Common myeloid progenitor, CD34-positive (primary cell): ENCODE results near the gene PLXNB1.
A peak's percentile ranks its signal among the peaks of the same experiment; 100 is the strongest.

Experiments used
- CTCF ChIA-PET: fragments of 350-600 bp; sonication (Branson Sonifier 250); formaldehyde crosslinking; loops from one replicate; lab custom pipeline; 2021; ENCODE audit warnings: antibody characterized with exemption; lab: Charles Lee
- POLR2A ChIA-PET: fragments of 350-600 bp; sonication (Branson Sonifier 250); formaldehyde crosslinking; loops from one replicate; lab custom pipeline; 2021; ENCODE audit warnings: antibody characterized with exemption; lab: Charles Lee
- DNase-seq, 3 donors: peaks; one replicate each; pipeline versions ENCODE4 v3.0.0 to v3.0.0-alpha.2; 2013
- H3K27ac ChIP-seq, 2 experiments: 1 replicate in 1 of 2; 2 replicates in 1 of 2; pipeline ENCODE4 v1.7.0; 2013; ENCODE audit warnings: inconsistent platforms in 2 of 2, low read length in 2 of 2, mild to moderate bottlenecking in 2 of 2, low read depth in 1 of 2, moderate library complexity in 1 of 2; ENCODE audit not compliant: severe bottlenecking in 2 of 2, insufficient read depth in 1 of 2, poor library complexity in 1 of 2
- H3K27me3 ChIP-seq, 5 experiments: replicated peaks in 2 of 5; 1 replicate in 3 of 5; 2 replicates in 2 of 5; pipeline versions ENCODE4 v1.6.1 to v1.7.0; 2013; ENCODE audit warnings: low read length in 4 of 5, mild to moderate bottlenecking in 2 of 5, moderate library complexity in 2 of 5, inconsistent platforms in 1 of 5; ENCODE audit not compliant: insufficient read depth in 5 of 5, control insufficient read depth in 4 of 5
- H3K36me3 ChIP-seq, 4 experiments: 1 replicate in 2 of 4; 2 replicates in 2 of 4; pipeline versions ENCODE4 v1.6.1 to v1.7.0; 2013; ENCODE audit warnings: low read length in 3 of 4, control low read depth in 1 of 4, mild to moderate bottlenecking in 1 of 4; ENCODE audit not compliant: control insufficient read depth in 4 of 4, insufficient read depth in 4 of 4
- H3K4me1 ChIP-seq, 4 experiments: 1 replicate in 3 of 4; 2 replicates in 1 of 4; pipeline versions ENCODE4 v1.6.1 to v1.7.1; 2013; ENCODE audit warnings: low read length in 3 of 4, mild to moderate bottlenecking in 3 of 4, control low read depth in 1 of 4, inconsistent platforms in 1 of 4, moderate library complexity in 1 of 4; ENCODE audit not compliant: control insufficient read depth in 4 of 4, insufficient read depth in 4 of 4; ENCODE audit errors: control extremely low read depth in 1 of 4
- H3K4me3 ChIP-seq, 7 experiments: 1 replicate in 4 of 7; 2 replicates in 3 of 7; pipeline versions ENCODE4 v1.5.1 to v1.7.0; 2013; ENCODE audit warnings: mild to moderate bottlenecking in 7 of 7, low read length in 6 of 7, moderate library complexity in 6 of 7, inconsistent platforms in 2 of 7, low read depth in 2 of 7, control low read depth in 1 of 7; ENCODE audit not compliant: insufficient read depth in 4 of 7, control insufficient read depth in 1 of 7; ENCODE audit errors: extremely low read depth in 1 of 7
- H3K9me3 ChIP-seq, 5 experiments: 1 replicate in 4 of 5; 2 replicates in 1 of 5; pipeline versions ENCODE4 v1.6.1 to v1.7.1; 2013; ENCODE audit warnings: low read length in 4 of 5, mild to moderate bottlenecking in 2 of 5, inconsistent platforms in 1 of 5, low read depth in 1 of 5, moderate library complexity in 1 of 5; ENCODE audit not compliant: control insufficient read depth in 4 of 5, insufficient read depth in 2 of 5; ENCODE audit errors: control extremely low read depth in 1 of 5
- WGBS: methylation state at CpG from one replicate; pipeline ENCODE4 v1.1.5; 2013; ENCODE audit not compliant: insufficient coverage; 5-methylcytosine and 5-hydroxymethylcytosine counted together

Gene PLXNB1

GRCh38 chr3:48429317-48429959 is 448 bp downstream of the PLXNB1 start:
- H3K9me3 ChIP-seq, result no peaks in the 10 kb centered on the region
- CTCF ChIA-PET, result interaction anchor here (0.8 to 9.8 kb wide), 2 partner anchors 158 to 188 kb away, joined by 3 to 164 read pairs; no protein-coding TSS in a partner anchor
- peaks cover 0 to 9% (median 3%) of the 10 kb centered on the region in 5 experiments for H3K27me3 ChIP-seq
- peaks cover 0 to 15% (median 12%) of the 10 kb centered on the region in 4 experiments for H3K4me1 ChIP-seq
- H3K4me3 ChIP-seq, result peak overlapping the region; percentile 51 to 83 (median 59)
- under 1% methylated on average over 59 of the region's 86 CpGs for WGBS
- peak; percentile 19 to 63 (median 50) for DNase-seq
- POLR2A ChIA-PET, result interaction anchor here (1.0 kb wide), 1 partner anchor 15 kb away, joined by 3 read pairs; no protein-coding TSS in a partner anchor
- H3K27ac ChIP-seq, result no peak overlapping the region
- H3K36me3 ChIP-seq, result peaks cover 2 to 32% (median 14%) of the 10 kb centered on the region in 4 experiments

GRCh38 chr3:48428572-48429316 is 1.1 kb downstream of the PLXNB1 start:
- ChIA-PET CTCF (interaction anchor here (1.0 to 9.8 kb wide), 2 partner anchors 28 to 157 kb away, joined by 3 to 164 read pairs; no protein-coding TSS in a partner anchor), POLR2A (no interaction called here)
- Histone ChIP-seq H3K9me3 (no peaks in the 10 kb centered on the region), H3K4me3 (peak overlapping the region; percentile 51 to 83 (median 59)), H3K27me3 (peaks cover 0 to 9% (median 3%) of the 10 kb centered on the region in 5 experiments), H3K4me1 (peaks cover 0 to 15% (median 12%) of the 10 kb centered on the region in 4 experiments), H3K27ac (no peak overlapping the region), H3K36me3 (peaks cover 2 to 25% (median 11%) of the 10 kb centered on the region in 4 experiments)
- WGBS, result 7% methylated on average over 48 of the region's 60 CpGs
- DNase-seq, result no peak

GRCh38 chr3:48428088-48428571 is 1.8 kb downstream of the PLXNB1 start:
- H3K9me3 ChIP-seq, result no peaks in the 10 kb centered on the region
- H3K27me3 ChIP-seq, result peaks cover 0 to 9% (median 3%) of the 10 kb centered on the region in 5 experiments
- WGBS, result 86% methylated on average over 5 of the region's 7 CpGs
- DNase-seq, result no peak
- POLR2A ChIA-PET, result no interaction called here
- H3K36me3 ChIP-seq, result peaks cover 2 to 19% (median 9%) of the 10 kb centered on the region in 4 experiments
- peaks cover 0 to 15% (median 12%) of the 10 kb centered on the region in 4 experiments for H3K4me1 ChIP-seq
- peak overlapping the region in 4 of 7 experiments; percentile 41 to 83 (median 78) for H3K4me3 ChIP-seq
- CTCF ChIA-PET, result interaction anchor here (1.0 to 9.8 kb wide), 2 partner anchors 27 to 156 kb away, joined by 3 to 164 read pairs; no protein-coding TSS in a partner anchor
- no peak overlapping the region for H3K27ac ChIP-seq

GRCh38 chr3:48427630-48427962 is 2.3 kb downstream of the PLXNB1 start:
- H3K27me3 ChIP-seq, result peaks cover 0 to 9% (median 3%) of the 10 kb centered on the region in 5 experiments
- no peak overlapping the region for H3K4me3 ChIP-seq
- WGBS, result 93% methylated on average over 6 of the region's 9 CpGs

GRCh38 chr3:48426944-48427629 is 2.8 kb downstream of the PLXNB1 start:
- WGBS, result 98% methylated on average over 5 of the region's 8 CpGs
- peaks cover 0 to 9% (median 3%) of the 10 kb centered on the region in 5 experiments for H3K27me3 ChIP-seq
- ChIA-PET CTCF (interaction anchor here (1.0 to 4.0 kb wide), 3 partner anchors 9 to 26 kb away, joined by 3 to 22 read pairs (median 3); no protein-coding TSS in a partner anchor), POLR2A (no interaction called here)
- peaks cover 0 to 15% (median 12%) of the 10 kb centered on the region in 4 experiments for H3K4me1 ChIP-seq
- peaks cover 0 to 8% (median under 1%) of the 10 kb centered on the region in 4 experiments for H3K36me3 ChIP-seq
- DNase-seq, result no peak
- H3K27ac ChIP-seq, result no peak overlapping the region
- H3K4me3 ChIP-seq, result no peak overlapping the region
- H3K9me3 ChIP-seq, result no peaks in the 10 kb centered on the region

More at GRCh38 chr3:48427630-48427962, 2.3 kb downstream of the PLXNB1 start:
- no peaks in the 10 kb centered on the region for H3K9me3 ChIP-seq
- ChIA-PET POLR2A (no interaction called here), CTCF (no interaction called here)
- no peak for DNase-seq
- H3K4me1 ChIP-seq, result peaks cover 0 to 15% (median 12%) of the 10 kb centered on the region in 4 experiments
- H3K27ac ChIP-seq, result no peak overlapping the region
- H3K36me3 ChIP-seq, result peaks cover 2 to 14% (median 4%) of the 10 kb centered on the region in 4 experiments

- WGBS, result 90% methylated on average over 10 of the region's 11 CpGs
- peaks cover 0 to 15% (median 12%) of the 10 kb centered on the region in 4 experiments for H3K4me1 ChIP-seq
- H3K27me3 ChIP-seq, result peaks cover 0 to 9% (median 3%) of the 10 kb centered on the region in 5 experiments
- no peak overlapping the region for H3K27ac ChIP-seq
- no peak overlapping the region for H3K4me3 ChIP-seq
- no peak for DNase-seq
- ChIA-PET CTCF (interaction anchor here (1.0 to 4.0 kb wide), 3 partner anchors 9 to 26 kb away, joined by 3 to 22 read pairs (median 3); no protein-coding TSS in a partner anchor), POLR2A (no interaction called here)
- peaks cover 0 to 3% (median 0%) of the 10 kb centered on the region in 4 experiments for H3K36me3 ChIP-seq
- H3K9me3 ChIP-seq, result no peaks in the 10 kb centered on the region
These were observed 3.4 kb downstream of the PLXNB1 start for GRCh38 chr3:48426401-48426909.
